ENCODE measurements around the gene ARID1B. TPM values are rescaled to one million over a fixed set of nuclear protein-coding genes. Genes with fewer than 3 reads are reported as not detected.

The ARID1B gene
- total and polyA plus RNA-seq, 9 of the 15 experiments (the other 6 are each of a cell fraction or from before 2014, with no cell fraction given) = 12.5 to 50.5 (median 25.8) TPM

DNA sequence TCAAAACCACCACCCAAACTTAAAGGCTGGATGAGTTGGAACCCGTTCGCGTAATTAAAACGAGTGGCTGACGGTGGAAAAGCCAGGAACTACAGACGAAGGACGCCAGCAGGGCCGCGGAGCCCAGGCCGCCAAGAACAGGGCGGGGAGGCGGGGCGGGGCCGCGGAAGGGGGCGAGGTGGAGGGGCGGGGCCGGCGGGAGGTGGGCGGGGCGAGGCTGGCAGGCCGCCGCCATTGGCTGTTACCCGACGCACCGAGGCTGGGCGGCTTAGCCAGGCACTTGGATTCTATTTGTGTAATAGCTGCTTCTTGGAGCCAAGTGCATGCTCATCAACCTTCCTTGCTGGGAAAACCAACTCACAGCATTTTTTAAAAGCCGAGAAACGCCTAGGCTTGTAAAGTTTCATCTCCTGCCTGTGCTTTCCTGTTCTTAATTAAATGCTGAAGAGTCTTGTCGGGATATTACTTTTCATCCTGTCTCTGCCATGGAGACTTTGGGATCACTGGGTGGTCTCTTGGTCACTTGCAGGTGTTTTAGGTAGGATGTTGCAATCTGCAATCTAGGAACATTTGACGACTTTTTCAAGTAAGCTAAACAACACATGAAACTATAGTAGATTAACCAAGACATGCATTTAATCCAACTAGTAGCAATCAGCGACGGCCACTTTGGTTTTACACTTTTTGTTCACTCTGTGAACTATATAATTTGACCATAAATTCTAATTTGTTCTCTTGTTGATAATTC is 245.0 kb downstream of the ARID1B start (continued):
- TF ChIP-seq, protein P1, sequence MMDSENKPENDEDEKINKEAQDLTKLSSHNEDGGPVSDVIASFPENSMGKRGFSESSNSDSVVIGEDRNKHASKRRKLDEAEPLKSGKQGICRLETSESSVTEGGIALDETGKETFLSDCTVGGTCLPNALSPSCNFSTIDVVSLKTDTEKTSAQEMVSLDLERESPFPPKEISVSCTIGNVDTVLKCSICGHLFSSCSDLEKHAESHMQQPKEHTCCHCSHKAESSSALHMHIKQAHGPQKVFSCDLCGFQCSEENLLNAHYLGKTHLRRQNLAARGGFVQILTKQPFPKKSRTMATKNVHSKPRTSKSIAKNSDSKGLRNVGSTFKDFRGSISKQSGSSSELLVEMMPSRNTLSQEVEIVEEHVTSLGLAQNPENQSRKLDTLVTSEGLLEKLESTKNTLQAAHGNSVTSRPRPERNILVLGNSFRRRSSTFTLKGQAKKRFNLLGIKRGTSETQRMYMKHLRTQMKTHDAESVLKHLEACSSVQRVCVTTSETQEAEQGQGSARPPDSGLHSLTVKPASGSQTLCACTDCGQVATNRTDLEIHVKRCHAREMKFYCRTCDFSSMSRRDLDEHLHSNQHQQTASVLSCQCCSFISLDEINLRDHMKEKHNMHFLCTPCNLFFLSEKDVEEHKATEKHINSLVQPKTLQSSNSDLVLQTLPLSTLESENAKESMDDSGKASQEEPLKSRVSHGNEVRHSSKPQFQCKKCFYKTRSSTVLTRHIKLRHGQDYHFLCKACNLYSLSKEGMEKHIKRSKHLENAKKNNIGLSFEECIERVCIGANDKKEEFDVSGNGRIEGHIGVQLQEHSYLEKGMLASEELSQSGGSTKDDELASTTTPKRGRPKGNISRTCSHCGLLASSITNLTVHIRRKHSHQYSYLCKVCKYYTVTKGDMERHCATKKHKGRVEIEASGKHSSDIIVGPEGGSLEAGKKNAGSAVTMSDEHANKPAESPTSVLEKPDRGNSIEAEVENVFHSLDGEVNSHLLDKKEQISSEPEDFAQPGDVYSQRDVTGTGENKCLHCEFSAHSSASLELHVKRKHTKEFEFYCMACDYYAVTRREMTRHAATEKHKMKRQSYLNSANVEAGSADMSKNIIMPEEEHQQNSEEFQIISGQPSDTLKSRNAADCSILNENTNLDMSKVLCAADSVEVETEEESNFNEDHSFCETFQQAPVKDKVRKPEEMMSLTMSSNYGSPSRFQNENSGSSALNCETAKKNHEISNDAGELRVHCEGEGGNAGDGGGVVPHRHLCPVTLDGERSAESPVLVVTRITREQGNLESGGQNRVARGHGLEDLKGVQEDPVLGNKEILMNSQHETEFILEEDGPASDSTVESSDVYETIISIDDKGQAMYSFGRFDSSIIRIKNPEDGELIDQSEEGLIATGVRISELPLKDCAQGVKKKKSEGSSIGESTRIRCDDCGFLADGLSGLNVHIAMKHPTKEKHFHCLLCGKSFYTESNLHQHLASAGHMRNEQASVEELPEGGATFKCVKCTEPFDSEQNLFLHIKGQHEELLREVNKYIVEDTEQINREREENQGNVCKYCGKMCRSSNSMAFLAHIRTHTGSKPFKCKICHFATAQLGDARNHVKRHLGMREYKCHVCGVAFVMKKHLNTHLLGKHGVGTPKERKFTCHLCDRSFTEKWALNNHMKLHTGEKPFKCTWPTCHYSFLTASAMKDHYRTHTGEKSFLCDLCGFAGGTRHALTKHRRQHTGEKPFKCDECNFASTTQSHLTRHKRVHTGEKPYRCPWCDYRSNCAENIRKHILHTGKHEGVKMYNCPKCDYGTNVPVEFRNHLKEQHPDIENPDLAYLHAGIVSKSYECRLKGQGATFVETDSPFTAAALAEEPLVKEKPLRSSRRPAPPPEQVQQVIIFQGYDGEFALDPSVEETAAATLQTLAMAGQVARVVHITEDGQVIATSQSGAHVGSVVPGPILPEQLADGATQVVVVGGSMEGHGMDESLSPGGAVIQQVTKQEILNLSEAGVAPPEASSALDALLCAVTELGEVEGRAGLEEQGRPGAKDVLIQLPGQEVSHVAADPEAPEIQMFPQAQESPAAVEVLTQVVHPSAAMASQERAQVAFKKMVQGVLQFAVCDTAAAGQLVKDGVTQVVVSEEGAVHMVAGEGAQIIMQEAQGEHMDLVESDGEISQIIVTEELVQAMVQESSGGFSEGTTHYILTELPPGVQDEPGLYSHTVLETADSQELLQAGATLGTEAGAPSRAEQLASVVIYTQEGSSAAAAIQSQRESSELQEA (IDR thresholded peaks at IDR 0.05; ENCODE audit: low read depth) = no peak
- TF ChIP-seq BRD9 (IDR thresholded peaks at IDR 0.05; ENCODE audit: low read depth, partially characterized antibody) = no peak
- peak; percentile 86 for TF ChIP-seq POLR2B (IDR thresholded peaks at IDR 0.05; ENCODE audit: low read depth, partially characterized antibody)
- 0 out of 2 replicates have a peak, but pooled peaks have one; percentile 44 for TF ChIP-seq RERE (CRISPR knock-in tag; IDR thresholded peaks at IDR 0.05; ENCODE audit: borderline replicate concordance)
- no peak for TF ChIP-seq RBM34 (IDR thresholded peaks at IDR 0.05; ENCODE audit: borderline replicate concordance, insufficient read depth, low read length)
- TF ChIP-seq FOXK1 (CRISPR knock-in tag; IDR thresholded peaks at IDR 0.05; ENCODE audit: borderline replicate concordance) = no peak; the same call in 1 of the 2 replicates
- TF ChIP-seq CEBPB (tag; IDR thresholded peaks at IDR 0.05) = peak; percentile 75
- TF ChIP-seq TEAD1 (CRISPR knock-in tag; IDR thresholded peaks at IDR 0.05) = no peak
- no peak for TF ChIP-seq SRSF7 (optimal IDR thresholded peaks at IDR 0.05; ENCODE audit: low read depth, low read length)
